ENCODE results near the gene CORO2A.

The CORO2A gene

DNA sequence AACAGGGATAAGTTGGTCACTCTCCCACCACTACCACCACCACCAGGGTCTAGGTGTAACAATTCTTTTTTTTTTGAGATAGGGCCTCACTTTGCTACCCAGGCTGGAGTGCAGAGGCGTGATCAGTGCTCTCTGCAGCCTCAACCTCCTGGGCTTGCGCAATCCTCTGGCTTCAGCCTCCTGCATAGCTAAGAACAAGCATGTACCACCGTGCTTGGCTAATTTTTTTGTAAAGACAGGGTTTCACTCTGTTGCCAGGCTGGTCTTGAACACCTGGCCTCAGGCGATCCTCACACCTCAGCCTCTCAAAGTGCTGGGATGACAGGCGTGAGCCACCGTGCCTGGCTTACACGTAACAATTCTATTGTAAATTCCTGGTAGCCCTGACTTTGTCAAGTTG lies 27.5 kb downstream of the CORO2A start:
- no peak for DNase-seq

DNA sequence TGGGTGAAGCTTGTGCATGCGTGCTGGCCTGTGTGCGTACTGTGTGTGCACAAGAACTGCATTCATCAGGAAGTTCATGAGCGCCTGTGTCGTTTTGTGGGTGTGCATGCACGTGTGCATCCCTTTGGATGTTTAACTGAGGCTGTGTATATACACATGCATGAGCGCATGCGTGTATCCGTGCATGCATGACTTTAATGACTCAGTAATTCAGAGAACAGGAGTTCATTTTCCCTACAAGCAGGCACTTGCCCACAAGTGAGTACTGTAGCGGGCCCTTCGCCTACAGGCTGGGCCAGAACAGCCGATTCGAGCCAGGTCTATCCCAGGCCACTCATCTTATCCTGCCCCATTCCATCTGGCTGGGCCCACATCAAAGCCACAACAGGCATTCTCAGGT lies 29.8 kb downstream of the CORO2A start:
- no peak for DNase-seq

GRCh38 chr9:98161851-98162250 lies 30.6 kb downstream of the CORO2A start:
- DNase-seq = no peak

DNA sequence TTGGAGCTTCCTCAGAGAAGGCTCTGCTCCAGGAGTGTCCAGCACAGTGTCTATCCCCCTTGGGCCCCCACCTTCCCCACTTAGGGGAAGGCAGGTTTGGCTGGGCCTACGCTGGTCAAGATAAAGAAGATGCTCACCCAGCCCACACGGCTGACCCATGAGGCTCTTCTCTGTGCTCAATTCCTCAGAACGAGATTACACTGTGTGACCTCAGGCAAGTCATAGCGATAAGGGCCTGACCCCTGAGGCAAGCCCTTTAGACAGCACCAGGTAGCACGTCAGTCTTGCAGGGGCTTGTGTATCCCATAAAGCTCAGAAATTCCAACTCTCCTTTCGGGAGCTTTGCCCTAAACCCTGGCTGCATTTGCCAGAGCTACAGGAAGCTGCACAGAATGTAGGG lies 32.6 kb downstream of the CORO2A start:
- DNase-seq = no peak

DNA sequence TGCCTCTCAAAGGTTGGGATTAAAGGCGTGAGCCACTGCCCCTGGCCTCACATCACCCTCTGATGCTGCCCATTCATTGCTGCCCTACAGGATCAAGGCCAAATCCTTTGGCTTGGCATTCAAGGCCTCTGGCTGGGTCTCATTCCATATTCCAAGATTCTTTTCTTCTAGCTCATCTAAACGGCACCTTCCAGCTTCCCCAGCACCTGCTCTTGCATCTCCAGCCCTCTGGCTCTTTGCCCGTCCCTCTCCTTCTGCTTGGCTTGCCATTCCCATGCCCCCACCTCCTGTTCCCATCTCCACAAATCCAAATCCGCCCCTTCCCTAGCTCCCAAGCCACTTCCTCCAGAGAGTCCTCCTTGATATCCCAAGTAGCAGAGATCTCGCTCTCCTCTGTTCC lies 33.1 kb downstream of the CORO2A start:
- no peak for DNase-seq

DNA sequence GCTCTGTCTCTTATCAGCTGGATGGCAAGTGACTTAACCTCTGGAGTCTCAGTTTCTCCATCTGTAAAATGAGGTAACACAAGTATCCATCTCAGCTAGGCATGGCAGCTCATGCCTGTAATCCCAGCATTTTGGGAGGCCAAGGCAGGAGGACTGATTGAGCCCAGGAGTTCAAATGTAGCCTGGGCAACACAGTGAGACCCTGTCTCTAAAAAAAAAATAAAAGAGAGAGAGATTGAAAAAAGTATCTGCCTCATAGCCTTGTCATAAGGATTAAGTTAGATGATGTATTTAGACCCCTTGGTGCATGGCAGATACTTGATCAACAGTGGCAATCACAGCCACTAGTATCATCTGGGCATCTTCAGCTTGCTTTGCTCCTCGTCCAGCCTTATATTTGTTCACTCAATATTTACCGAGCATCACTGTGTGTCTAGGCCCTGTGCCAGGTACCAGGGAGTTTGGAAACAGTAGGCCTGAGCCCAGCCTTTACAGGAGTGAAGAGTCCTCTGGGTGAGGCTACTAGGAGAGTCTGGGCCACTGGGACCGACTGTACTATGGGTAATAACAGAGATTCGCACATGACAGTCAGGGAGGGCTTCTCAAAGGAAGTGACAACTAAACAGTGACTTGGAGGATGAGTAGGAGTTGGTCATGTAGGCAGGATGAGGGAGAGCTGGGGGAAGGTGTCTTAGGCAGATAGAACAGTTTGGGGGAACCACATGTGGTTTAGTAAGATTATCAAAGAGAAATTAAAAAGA lies 34.2 kb downstream of the CORO2A start:
- DNase-seq = no peak

DNA sequence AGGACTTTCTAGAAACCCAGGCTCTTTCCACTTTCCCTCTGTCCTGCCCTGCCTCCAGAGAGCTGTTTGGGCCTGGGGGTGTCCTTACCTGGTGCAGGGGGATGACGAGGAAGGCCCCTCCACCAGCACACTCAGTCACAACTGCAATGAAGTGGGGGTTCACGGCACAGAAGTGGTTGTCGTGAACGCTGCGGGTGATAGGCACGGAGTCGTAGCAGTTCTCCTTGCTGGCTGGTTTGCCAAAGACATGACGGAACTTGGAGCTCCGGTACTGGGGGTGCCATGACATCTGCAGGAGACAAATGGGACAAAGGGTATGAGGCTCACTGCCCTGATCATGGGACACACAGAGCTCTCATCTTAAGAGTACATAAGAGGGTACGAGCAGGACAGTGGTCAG lies 35.1 kb downstream of the CORO2A start:
- DNase-seq = no peak

DNA sequence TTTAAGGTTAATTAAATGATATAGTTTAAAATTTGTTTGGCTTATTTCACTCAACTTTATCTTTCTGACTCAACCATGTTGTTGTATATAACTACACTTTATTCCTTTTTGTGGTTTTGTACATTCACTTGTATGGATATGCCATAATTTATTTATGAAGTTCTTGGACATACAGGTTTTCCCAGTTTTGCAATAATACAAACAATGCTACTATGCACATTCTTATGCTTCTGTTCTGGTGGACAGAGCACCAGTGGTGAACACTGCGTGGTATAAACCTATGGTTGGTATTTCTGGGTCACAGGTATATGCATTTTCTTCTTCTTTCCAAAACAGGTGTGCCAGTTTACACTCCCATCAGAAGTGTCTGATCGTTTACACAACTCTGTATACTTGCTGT lies 37.8 kb downstream of the CORO2A start:
- DNase-seq = no peak

- no peak for DNase-seq
These were observed 39.9 kb downstream of the CORO2A start for GRCh38 chr9:98152526-98152925.

- DNase-seq = no peak
These were observed 41.7 kb downstream of the CORO2A start for GRCh38 chr9:98150721-98151120.

- DNase-seq = no peak
These were observed 42.3 kb downstream of the CORO2A start for GRCh38 chr9:98150164-98150563.

DNA sequence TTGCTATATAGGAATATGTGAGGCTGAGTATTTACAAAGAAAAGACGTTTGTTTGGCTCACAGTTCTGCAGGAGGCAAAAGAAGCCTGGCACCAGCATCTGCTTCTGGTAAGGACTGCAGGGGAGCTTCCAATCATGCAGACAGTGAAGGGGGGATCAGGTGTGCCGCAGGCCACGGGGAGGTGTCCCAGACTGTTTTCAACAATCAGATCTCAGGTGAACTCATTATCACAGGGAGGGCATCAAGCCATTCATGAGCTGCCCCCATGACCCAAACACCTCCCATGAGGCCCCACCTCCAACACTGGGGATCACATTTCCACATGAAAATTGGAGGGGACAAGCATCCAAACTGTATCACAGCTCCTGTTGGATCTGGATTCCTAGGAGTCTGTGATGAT lies 43.0 kb downstream of the CORO2A start:
- no peak for DNase-seq

DNA sequence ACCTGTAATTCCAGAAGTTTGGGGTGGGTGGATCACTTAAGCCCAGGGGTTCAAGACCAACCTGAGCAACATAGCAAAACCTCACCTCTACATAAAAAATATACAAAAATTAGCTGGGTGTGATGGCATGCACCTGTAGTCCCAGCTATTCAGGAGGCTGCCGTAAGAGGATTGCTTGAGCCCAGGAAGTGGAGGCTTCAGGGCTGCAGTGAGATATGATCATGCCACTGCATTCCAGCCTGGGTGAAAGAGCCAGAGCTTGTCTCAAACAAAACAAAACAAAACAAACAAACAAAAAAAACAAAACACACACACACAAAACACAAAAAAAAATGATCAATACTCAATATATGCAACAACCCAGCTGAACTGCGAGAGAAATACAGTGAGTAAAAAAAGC lies 44.0 kb downstream of the CORO2A start:
- no peak for DNase-seq

- DNase-seq = no peak
These were observed 44.9 kb downstream of the CORO2A start for GRCh38 chr9:98147582-98147981.

GRCh38 chr9:98146101-98146991 lies 46.1 kb downstream of the CORO2A start:
- no peak for DNase-seq

DNA sequence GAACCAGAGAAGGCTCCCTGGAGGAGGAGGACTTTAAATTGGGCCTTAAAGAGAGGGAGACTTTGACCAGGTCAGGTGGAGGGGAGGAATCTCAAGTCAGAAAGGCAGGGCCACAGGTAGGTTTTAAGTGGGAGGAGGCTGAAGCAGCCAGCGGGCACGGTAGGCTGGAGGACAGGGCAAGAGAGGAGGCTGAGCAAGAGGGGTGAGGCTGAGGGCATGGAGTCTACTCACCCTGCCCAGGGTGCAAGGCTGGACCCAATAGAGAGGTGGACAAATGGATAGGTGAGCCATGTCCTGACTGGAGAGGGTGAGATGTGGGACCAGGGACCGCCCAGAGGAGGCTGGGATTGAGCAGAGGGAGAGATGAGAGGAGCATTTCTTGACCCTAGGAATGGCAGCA lies 47.8 kb downstream of the CORO2A start:
- DNase-seq = no peak

DNA sequence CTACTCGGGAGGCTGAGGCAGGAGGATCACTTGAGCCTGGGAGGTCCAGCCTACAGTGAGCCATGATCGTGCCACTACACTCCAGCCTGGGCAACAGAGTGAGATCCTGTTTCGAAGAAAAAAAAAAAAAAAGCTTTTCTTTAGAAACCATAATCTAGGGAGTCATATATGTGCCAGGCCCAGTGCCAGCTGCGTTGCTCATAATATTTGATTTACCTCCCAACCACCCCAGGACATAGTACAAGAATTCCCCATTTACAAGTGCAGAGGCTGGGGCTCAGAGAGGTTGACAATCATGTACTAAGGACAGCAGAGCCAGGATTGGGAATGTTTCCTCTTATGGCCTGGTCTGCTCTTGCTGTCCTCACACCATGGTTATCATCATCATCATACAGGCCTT lies 48.4 kb downstream of the CORO2A start:
- DNase-seq = no peak

DNA sequence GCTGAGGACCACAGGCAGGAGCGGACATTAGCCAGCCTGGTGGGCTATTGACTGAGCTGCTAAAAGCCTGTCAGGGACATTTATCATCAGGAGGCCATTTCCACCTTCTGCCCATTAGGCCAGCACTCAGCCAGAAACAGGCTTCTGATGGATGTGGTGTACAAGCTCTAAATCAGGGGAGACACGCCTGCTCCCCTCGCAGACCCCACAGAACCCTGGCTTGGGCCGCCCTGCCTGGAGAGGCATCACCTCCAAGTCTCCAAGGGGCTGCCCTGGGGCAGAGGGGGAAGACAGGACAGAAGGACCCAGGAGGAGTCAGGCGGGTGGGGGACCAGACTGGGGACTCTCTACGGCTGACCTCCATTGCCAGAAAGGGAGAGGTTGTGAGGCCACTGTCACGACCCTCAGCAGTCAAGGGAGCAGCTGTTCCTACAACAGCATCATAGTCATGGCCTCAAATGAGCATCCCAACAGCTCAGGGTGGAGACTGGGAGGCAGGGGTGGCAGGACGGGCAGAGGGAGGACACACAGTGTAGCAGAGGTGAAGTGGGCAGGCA lies 49.4 kb downstream of the CORO2A start:
- DNase-seq = no peak

GRCh38 chr9:98142182-98142907 lies 50.1 kb downstream of the CORO2A start:
- no peak for DNase-seq

DNA sequence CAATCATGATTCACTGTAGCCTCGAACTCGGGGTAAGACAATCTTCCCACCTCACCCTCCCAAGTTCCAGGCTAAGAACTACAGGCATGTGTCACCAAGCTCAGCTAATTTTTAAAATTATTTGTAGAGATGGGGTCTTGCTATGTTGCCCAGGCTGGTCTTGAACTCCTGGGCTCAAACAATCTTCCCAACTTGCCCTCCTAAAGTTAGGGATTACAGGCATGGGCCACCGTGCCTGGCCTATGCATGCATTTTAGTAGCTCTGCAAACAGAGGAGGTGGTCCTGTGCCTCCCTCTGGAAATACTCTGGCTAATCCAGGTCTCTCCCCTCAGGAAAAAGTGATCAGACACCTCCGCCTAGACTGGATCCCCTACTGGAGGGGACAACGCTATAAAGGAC lies 51.9 kb downstream of the CORO2A start:
- no peak for DNase-seq

GRCh38 chr9:98136489-98136888 lies 55.9 kb downstream of the CORO2A start:
- no peak for DNase-seq

GRCh38 chr9:98135938-98136337 lies 56.5 kb downstream of the CORO2A start:
- DNase-seq = no peak

DNA sequence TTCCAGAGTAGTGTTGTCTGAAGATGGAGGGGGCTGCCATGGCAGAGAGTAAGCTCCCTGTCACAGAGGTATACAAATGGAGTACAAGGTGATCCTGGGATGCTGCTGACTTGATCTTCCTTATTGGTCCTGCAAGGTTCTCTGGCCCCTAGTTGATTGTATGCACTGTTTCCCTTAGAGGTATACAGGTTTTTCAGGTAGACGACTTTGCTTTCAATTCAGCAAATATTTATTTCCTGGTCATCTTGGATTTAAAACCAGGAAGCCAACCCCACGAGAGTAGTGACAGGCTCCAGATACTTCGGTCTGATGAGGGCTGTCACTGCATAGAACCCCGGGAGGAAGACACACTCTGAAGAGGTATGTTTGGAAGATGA lies 56.9 kb downstream of the CORO2A start:
- DNase-seq = no peak

Data from GDM1 (cell line).